NCI-H2029 (cell line): ENCODE measurements around the gene BIN2.
"Not testable (repeated sequence)": the region's sequence is repeated elsewhere in the genome, so short reads cannot be mapped to it uniquely, and the experiment has no call there.

ENCODE experiments used
- DNase-seq: peaks from one replicate; lab custom pipeline; 2025; lab: John Stamatoyannopoulos, UW

Gene BIN2

DNA sequence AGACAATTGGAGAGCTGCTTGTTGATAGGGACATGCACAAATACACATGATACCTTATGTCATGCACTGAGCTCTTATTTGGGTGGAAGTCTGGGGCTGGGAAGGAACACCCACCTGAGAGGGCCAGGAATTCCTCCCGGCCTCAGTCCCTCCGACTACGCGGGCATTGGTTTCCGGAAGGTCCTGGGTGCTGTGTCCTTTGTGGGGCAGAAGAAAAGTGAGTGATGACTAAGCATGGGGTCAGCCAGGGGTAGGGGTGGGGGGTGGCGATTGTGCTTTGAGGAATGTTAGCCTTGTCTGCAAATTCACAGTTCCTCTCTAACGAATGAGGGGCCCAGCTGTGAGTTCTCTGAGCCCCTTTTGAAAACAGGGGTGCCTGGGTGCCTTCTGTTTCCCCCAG, 21.7 kb upstream of the BIN2 start:
- DNase-seq: no peak

DNA sequence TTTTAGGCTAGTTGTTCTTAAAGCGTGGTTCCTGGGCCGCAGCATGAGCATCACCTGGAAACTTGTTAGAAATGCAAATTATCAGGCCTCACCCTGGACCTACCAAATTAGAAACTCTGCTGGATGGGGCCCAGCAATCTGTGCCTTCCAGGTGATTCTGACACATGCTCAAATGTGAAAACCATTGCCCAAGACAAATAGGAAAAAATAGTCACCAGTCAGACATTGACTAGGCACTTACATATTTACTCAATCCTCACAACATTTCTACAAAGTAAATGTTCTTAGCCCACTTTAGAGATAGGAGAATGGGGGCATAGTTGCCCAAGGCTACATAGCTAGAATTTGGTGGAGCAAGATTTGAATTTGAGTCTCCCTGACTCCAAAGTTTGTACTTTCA, 19.2 kb upstream of the BIN2 start:
- no peak for DNase-seq

DNA sequence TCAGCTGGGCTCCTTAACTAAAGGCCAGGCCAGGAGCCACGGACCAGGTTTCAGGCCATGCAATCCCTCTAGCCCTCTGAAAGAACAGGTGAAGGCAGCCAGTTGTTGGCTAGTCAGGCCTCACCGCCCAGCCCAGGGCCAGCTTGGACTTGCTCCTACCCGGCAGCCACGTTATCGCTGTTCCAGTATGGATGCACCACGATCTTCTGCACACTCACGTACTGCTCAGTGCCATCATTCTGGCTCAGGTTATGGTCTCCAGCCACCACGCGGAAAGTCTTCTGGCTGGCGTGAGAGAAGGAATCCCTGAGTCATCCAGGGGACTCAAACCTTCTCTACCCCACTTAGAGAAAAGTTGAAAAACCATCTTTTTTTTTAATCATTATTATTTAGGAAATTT, 18.4 kb upstream of the BIN2 start:
- DNase-seq: no peak

DNA sequence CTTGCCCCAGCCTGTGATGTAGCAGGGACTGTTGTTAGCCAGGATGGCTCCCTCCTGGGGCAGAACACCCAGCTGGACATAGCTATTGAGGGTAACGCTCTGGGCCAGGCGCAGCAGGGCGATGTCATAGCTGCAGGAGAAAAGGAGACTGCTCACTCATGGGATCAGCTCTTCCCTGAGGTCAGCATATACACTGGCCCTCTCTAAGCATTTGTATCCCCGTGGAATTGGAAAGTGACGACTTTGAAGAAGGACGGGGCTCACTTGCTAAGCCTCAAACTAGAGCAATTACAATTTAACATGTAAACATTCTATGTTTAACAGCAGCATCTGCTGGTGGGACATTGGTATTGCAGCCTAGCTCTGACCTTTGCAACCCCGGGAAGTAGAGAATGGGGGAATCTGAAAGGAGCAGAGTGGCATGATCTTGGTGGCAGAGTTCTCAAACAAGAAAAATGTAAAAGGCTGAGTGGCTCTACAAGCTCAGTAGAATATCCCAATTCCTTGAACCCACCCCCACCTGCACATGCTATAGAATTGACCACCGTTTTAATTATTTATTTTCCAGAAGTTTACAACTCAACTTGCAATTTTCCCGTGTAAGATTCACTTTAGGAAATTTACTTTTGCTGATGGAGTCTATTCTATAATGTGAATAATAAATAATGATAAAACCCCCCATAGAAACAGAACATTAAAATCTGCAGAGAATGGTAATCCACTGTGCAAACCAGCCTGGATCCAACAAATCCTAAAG, 17.5 kb upstream of the BIN2 start:
- peak; percentile 44 for DNase-seq

DNA sequence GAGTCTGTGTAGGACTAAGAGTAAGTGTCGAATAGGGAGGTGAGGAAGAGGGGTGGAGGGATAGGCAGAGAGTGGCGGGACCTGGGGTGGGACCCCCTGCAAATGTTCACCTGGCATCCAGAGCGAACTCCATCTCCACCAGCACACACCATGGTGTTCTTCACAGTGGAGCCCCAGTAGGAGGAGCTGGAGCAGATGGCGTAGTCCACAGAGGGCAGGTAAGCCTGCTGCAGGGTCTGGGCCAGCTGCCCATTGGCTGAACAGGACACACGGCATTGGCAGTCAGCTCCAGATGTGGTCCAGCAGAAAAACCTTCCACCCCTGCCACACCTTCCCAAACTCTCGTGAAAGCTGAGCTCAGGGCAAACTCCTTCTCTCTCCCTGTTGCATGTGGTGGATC, 15.8 kb upstream of the BIN2 start:
- DNase-seq: no peak

DNA sequence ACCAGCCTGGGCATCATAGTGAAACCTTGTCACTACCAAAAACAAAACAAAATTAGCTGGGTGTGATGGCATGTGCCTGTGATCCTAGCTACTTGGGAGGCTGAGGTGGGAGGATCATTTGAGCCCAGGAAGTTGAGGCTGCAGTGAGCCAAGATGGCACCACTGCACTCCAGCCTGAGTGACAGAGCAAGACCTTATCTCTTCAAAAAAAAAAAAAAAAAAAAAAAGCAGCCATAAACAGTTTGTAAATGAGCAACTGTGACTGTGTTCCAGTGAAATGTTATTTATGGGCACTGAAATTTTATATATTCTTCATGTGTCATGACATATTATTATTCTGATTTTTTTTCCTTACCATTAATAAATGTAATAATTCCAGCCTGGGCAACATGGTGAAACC, 13.4 kb upstream of the BIN2 start:
- not testable (repeated sequence) for DNase-seq

DNA sequence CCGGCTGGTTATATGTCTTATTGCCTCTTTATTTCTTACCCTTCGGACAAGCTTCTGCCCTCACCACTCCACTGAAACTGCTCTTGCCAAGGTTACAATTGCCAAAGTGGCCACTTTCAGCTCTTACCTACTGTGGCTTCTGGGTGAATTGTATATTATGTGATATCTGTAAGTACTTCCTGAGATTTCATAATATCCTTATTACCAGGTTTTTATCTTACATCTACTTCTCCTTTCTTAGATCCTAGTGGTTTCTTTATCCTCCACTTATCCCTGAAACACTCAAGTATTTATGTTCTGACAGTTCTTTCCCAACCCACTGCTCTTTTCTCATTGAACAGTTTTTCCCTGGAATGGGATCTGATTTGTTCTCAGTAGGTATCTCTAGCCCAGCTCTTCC, 12.0 kb upstream of the BIN2 start:
- no peak for DNase-seq

DNA sequence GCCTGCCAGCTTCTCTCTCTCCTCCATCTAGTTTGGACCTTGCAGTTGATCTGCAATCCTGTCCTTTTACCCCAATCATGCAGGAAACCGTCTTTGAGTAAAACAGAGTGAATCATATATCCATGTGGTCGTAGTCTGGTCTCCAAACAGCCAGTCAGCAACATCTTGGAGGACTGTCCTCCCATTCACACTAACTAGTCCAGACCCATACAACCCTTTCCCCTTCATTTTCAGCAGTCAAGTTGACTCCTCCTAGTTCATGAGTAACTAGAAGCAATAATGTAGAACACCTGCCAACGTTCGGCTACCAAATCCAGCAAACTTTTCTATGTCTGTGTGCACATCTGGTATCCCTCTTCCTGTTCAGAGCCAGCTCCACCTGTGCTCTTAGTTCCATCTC, 10.8 kb upstream of the BIN2 start:
- no peak for DNase-seq

DNA sequence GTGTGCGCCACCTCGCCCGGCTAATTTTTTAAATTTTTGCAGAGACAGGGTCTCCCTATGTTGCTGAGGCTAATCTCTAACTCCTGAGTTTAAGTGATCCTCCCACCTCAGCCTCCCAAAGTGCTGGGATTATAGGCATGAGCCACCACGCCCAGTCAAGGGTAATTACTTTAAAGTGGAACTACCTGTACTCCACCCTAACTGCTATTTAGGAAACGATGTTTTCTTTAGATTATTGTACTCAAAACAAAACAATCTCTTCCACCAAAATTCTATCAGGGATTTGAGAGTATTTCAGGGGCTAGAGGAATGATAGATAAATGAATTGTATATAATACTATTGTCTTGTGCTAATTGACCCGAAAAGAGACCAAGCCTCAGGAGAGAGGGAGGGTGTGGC, 9.6 kb upstream of the BIN2 start:
- no peak for DNase-seq

DNA sequence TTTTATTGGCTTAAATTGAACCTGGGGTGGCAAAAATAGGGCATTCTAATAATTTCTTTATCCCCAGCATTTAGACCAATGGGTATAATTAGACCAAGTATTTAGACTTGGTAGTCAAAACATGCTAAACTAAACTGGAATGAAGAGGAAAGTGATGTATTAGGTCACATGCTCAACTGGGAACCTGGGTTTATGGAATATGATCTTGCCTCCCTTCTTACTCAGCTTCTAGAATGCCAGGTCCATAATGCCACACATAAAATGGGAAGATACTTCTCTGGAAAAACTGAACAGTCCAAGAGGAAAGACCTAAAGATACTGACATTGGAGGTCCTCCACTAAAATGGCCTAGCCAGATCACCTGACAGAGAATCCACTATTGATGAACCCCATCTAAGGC, 6.2 kb upstream of the BIN2 start:
- DNase-seq: no peak

DNA sequence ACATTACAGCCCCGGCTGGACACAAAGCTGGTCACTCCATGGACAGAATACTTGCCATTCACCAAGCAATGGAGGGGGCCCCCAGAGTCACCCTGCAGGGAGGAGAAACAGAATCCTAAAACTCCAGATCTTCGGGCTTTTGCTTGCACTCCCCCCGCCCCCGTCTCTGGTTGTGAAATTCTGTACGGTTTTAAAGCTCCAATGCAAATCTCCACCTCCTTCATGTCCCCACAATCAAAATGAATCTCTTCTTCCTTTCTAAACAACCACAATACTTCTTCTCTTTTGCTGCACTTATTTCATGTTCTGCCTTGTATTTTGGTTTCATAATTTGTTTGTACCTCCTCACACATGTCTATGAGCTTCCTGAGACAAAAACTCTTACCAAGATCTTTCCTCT, 5.8 kb upstream of the BIN2 start:
- no peak for DNase-seq

DNA sequence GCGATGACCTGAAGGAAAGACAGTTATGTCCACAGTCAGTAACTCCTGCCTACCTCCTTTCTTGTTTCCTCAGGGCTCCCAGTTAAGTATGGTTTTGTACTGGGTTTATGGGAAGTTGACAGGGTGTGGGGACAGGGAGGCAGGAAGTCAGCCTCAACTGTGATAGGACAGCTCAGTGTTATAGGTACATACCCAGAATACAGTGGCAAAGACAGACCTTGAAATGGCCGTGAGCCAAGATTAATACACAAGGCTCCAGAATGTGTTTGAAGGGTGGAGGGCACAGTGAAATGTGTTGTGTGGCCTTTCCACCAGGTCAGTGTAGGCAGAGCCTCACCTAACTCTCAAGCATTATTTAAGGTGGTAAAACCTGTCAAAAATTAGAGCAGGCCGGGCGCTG, 4.6 kb upstream of the BIN2 start:
- no peak for DNase-seq

DNA sequence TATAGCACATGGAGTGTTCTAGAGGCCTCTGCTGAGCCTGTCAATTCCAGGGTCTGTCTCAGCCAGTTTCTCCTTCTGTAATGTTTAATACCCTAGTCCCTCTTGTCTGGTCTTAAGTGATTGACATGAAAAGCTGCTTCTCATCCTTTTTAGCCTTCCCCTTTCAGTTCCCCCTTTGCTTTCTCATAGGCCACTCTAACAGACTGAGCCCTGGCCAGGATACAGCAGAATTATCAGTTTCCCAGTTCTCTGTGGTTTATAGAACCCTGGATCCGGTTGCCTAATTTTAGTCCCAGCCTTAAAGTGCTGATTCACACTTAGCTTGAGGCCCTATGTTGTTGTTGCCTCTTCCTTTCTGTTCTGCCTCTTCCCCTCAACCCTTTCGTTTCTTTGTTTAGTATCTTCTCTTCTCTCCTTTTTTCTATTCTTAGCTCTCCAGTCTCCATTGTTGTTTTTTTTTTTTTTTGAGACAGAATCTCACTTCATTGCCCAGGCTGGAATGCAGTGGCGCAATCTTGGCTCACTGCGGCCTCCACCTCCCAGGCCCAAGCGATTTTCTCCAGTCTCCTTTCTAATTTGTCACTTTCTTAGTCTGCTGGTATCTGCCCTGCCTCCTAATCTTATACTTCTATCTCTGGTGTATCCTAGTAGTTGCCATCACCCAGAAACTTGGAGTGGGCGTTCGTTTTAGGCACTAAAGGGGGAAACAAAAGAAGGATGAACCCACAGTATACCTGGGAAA, 2.9 kb upstream of the BIN2 start:
- DNase-seq: no peak

DNA sequence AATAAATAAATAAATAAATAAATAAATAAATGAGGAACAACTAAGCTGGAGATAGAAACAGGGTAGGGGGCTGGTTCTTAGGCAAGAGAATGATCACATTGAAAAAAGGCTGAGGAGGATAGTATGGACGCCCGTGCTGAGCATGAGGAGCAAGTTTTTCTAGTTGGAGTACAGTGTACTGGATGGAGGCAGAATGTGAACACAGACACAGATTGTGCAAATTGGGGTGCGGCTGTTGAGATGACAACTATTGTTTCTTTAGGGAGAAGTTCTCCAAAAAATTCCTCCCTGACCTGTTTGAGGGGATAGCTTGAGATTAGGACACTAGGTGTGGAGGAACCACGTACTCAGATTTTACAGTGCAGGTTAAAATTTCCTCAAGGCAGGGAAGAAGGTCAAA, 979 bp upstream of the BIN2 start:
- no peak for DNase-seq

DNA sequence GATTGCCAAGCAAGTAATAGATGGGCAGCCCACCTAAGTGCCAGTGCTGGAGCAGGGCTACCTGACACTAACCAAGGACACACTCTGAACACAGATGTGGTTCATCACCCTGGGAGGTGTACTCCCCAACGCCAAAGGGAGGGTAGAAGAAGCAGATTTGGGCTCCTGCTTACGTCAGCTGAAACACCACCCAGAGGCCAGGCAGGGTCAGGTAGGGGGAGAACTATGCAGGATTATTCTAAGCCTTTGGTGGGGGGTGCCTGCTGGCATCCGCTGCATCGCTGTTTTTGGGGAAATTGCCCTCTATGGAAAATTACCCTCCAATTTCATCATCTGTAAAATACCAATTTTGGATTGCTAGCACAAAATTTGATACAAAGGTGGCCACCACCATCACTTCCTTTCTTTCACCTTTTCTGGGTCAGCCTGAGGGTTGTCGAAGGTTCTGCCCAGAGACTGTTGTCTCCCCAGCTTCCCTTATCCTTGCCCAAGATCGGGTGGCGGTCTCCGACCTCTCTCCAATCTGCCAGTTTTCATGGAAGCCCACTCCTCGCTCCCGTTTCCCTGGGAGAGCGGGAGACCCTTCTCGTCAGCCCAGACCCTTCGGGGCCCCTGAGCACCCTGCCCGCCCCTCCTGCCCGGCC, 535 bp downstream of the BIN2 start:
- no peak for DNase-seq

DNA sequence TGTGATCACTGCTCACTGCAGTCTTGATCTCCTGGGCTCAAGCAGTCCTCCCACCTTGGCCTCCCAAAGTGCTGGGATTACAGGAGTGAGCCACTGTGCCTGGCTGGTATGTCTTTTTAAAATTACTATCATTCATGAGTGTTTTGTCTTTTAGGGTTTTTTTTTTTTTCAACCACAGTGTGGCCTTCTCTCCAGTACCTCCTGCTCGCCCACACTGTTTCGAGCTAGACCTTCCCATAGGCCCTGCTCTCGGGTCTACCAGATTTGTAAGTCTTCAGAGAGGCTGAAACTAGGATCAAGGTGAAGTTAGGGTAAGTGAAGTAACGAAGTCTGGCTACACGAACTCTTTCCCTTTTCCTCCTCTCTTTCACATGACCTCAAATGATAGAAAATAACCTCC, 1.5 kb downstream of the BIN2 start:
- DNase-seq: no peak

DNA sequence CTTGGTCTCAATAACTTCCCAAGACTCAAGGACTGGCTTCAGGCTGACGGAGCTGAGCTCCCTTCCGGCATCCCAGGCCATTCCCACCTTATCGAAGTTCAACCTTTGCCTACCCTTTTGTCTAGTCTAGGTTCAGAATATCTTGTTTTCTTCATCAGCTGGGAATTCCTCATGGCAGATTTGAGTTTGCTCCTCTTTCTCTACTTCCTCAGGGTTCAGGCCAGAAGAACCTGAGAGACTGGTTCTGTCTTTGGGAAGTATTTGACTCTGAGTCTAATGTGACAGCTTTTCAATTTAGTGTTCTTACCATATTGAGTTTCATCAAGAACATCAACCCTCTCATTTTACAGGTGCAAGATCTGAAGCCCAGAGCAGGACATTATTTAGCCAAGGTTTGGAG, 2.1 kb downstream of the BIN2 start:
- no peak for DNase-seq

DNA sequence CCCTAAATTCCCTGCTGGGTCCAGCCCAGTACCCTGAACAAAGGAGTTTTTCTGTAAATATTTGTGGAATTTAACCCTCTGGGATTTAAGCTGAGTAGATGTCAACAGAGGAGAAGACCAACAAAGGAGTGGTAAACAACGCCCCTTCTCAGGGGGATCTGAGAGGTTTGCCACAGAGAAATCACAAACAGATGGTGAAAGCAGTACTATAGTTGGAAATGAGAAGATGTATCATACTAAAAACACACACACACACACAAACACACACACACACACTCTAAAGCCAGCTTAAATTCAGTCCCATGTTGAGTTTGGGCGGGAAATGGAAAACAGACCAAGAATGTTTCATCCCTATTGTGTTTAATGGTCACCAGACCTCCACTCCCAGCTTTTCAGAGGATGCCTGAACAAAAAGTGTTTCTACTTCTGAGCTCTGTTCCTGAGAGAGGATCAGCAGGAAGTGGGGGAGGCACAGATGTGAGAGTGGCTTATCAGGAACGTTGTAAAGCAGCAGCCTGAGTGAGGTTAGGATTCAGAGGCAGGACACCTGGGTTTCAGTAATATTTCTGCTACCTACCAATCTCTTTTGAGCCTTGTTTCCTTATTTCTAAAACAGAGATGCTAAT, 3.2 kb downstream of the BIN2 start:
- DNase-seq: peak; percentile 0

DNA sequence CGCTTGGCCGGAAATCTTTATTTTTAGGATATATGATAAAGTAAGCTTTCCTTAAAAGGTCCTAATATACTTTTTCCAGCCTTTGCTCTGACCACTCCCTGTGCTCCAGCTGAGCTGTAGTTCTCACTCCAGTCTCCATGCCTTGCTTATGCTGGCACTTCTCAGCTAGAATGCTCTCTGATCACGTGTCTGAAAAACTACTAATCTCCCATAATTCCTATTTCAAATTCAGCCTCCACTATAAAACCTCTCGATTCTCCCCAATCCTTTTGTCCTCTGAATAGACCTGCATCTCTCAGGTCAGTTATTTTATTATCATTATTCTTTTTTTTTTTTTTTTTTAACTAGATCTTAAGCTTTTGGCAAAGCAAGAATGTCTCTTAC, 3.7 kb downstream of the BIN2 start:
- DNase-seq: no peak

DNA sequence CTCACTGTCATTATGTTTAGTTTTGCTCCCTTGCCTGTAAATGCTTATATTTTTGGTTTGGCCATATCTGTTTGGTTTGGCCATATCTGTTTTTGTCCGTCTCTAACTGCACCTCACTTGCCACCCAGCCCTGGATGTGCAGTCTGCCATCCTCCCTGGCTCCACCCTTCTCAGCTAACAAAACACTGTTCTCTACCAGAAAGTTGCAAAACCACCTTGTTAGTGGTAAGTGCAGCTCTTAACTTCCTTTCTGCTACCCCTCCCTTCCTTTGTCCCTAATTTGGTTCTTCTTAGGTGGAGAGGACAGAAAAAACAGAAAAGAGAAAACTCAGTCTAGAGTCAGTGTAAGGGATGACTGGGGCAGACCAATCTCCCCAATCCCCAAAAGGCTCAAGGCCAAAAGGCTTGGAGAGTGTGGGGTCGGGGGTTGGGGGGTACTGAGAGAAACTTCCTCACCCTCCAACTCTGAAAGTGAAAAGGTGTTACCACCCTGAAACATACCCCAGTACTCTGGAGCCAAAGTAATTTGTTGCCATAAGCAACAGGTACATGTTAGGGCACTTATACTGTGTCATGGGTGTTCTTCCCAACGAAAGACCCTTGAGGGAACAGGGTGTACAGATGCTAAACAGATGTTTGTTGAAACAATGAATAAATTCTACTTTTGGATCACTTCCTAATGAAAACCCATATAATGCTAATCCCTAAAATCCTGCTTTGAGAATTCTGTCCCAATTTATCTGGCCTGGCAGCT, 5.0 kb downstream of the BIN2 start:
- no peak for DNase-seq

DNA sequence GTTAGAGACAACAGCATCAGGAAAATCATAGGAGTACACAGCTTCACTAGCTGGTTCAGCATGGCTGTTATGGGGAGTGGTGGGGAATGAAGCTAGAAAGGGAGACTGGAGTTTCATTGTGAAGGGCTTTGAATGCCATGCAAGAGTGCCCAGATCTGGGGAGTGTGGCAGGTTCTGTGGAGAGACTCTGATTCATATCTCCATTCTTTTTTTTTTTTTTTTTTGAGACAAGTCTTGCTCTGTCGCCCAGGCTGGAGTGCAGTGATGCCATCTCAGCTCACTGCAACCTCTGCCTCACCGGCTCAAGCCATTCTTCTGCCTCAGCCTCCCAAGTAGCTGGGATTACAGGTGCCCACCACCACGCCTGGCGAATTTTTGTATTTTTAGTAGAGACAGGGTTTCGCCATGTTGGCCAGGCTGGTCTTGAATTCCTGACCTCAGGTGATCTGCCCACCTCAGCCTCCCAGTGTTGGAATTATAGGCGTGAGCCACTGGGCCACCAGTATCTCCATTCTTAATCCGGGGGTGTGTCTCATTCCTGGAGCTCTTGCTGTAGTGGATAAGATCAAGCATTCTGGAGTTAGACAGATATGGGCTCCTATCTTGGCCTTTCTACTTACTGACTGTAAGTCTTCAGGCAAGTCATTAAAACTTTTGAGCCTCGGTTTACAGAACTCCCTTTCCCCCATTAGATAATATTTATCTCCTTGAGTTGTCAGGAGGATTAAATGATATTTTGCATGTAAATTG, 5.7 kb downstream of the BIN2 start:
- not testable (repeated sequence) for DNase-seq
